Vagina (tissue), 2 donors: ENCODE results near the gene CMSS1. TPM values are rescaled to one million over a fixed set of nuclear protein-coding genes. Genes with fewer than 3 reads are reported as not detected.

ENCODE experiments used
- DNase-seq, 2 donors: peaks; one replicate each; pipeline ENCODE4 v3.0.0-alpha.2; 2017; ENCODE audit errors: extremely low spot score in 2 of 2
- H3K27ac ChIP-seq: fragments of 200-600 bp; sonication (generic); one replicate; pipeline ENCODE4 v1.5.1; 2019
- H3K27me3 ChIP-seq: fragments of 200-600 bp; sonication (generic); one replicate; pipeline ENCODE4 v1.5.1; 2019
- H3K36me3 ChIP-seq, 2 donors: fragments of 200-600 bp; sonication (generic); one replicate each; pipeline ENCODE4 v1.5.1; 2017 to 2019
- H3K4me1 ChIP-seq: fragments of 200-600 bp; sonication (generic); one replicate; pipeline ENCODE4 v1.5.1; 2019
- H3K4me3 ChIP-seq, 2 donors: fragments of 200-600 bp; sonication (generic); 1 replicate in 1 of 2; 2 replicates in 1 of 2; pipeline ENCODE4 v1.5.1; 2016 to 2019
- H3K9me3 ChIP-seq: fragments of 200-600 bp; sonication (generic); one replicate; pipeline ENCODE4 v1.5.1; 2019
- POLR2A ChIP-seq, 2 donors: fragments of 450-650 bp; IDR thresholded peaks; one replicate each; pipeline ENCODE4 v1.6.1; 2017; ENCODE audit warnings: antibody characterized with exemption in 2 of 2, mild to moderate bottlenecking in 2 of 2, moderate library complexity in 2 of 2
- POLR2AphosphoS5 ChIP-seq, 2 donors: sonication (generic); formaldehyde crosslinking; IDR thresholded peaks; one replicate each; pipeline ENCODE4 v1.9.0; 2017; ENCODE audit warnings: antibody characterized with exemption in 2 of 2, mild to moderate bottlenecking in 2 of 2, low read depth in 1 of 2; ENCODE audit not compliant: insufficient read depth in 1 of 2
- intact Hi-C: fragments of 100-400 bp; cut with DNase I; formaldehyde crosslinking; loops from one replicate; pipeline ENCODE4 v1.15.1; 2023
- total RNA-seq: library from RNA; depleted of rRNA; stranded (reverse); fragments of >200 nt; gene quantifications from one replicate; pipeline ENCODE4 v1.2.3, GENCODE V29; 2016
- TF ChIP-seq, protein P1 (sequence below), 3 experiments: fragments of 450-650 bp in 2 of 3; fragments of 200-600 bp in 1 of 3; sonication (generic) in 1 of 3; IDR thresholded peaks; one replicate each; pipeline ENCODE4 v1.5.1; 2017 to 2019; ENCODE audit warnings: antibody characterized with exemption in 3 of 3, mild to moderate bottlenecking in 2 of 3, moderate library complexity in 2 of 3

The CMSS1 gene
- total RNA-seq, 1 donor from 2014 or later: 21.4 TPM

GRCh38 chr3:100183608-100184125, 366.0 kb downstream of the CMSS1 start:
- DNase-seq: no peak
- Histone ChIP-seq H3K27me3 (no peaks in the 10 kb centered on the region), H3K4me3 (no peak overlapping the region), H3K4me1 (peaks cover 15% of the 10 kb centered on the region), H3K9me3 (peaks cover 7% of the 10 kb centered on the region), H3K27ac (no peak overlapping the region), H3K36me3 (peaks cover 0 to 11% of the 10 kb centered on the region in 2 donors)
- TF ChIP-seq, protein P1, sequence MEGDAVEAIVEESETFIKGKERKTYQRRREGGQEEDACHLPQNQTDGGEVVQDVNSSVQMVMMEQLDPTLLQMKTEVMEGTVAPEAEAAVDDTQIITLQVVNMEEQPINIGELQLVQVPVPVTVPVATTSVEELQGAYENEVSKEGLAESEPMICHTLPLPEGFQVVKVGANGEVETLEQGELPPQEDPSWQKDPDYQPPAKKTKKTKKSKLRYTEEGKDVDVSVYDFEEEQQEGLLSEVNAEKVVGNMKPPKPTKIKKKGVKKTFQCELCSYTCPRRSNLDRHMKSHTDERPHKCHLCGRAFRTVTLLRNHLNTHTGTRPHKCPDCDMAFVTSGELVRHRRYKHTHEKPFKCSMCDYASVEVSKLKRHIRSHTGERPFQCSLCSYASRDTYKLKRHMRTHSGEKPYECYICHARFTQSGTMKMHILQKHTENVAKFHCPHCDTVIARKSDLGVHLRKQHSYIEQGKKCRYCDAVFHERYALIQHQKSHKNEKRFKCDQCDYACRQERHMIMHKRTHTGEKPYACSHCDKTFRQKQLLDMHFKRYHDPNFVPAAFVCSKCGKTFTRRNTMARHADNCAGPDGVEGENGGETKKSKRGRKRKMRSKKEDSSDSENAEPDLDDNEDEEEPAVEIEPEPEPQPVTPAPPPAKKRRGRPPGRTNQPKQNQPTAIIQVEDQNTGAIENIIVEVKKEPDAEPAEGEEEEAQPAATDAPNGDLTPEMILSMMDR (IDR thresholded peaks at IDR 0.05): no peak
- TF ChIP-seq POLR2A (IDR thresholded peaks at IDR 0.05) (no peak), POLR2AphosphoS5 (IDR thresholded peaks at IDR 0.05; ENCODE audit: insufficient read depth in 1 of 2, low read depth in 1 of 2) (no peak)
- intact Hi-C loops: no loop called here

- no peak for DNase-seq
- intact Hi-C loops: no loop called here
- H3K27ac ChIP-seq: peak overlapping the region; percentile 30
Observed at GRCh38 chr3:100184948-100185570, 367.4 kb downstream of the CMSS1 start.

DNA sequence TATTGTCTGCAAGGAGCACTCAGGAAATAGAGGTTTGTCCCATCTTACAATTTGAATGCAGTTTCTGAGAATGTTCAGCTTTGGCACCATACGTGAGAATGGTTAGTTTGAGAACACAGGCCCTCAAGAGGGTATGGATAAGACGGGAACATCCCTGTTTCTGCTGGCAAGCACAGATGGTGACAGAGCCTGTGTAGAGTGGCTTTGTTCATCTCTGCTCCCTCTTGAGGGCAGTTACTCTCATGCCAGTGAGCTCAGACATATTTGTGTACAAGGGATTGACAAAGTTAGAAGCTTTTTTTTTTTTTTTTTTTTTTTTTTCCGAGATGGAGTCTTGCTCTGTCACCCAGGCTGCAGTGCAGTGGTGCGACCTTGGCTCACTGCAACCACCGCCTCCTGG, 368.2 kb downstream of the CMSS1 start:
- H3K27ac ChIP-seq: peak overlapping the region; percentile 30
- H3K9me3 ChIP-seq: no peaks in the 10 kb centered on the region
- no peak for TF ChIP-seq POLR2AphosphoS5 (IDR thresholded peaks at IDR 0.05; ENCODE audit: insufficient read depth in 1 of 2, low read depth in 1 of 2)
- TF ChIP-seq, protein P1 (IDR thresholded peaks at IDR 0.05): no peak
- TF ChIP-seq POLR2A (IDR thresholded peaks at IDR 0.05): no peak
- peaks cover 15% of the 10 kb centered on the region for H3K4me1 ChIP-seq
- H3K4me3 ChIP-seq: no peak overlapping the region
- no peaks in the 10 kb centered on the region for H3K27me3 ChIP-seq
- intact Hi-C loops: no loop called here
- no peak for DNase-seq
- no peaks in the 10 kb centered on the region for H3K36me3 ChIP-seq

More at GRCh38 chr3:100184948-100185570, 367.4 kb downstream of the CMSS1 start:
- H3K4me1 ChIP-seq: peaks cover 15% of the 10 kb centered on the region
- no peaks in the 10 kb centered on the region for H3K27me3 ChIP-seq
- TF ChIP-seq POLR2A (IDR thresholded peaks at IDR 0.05): no peak
- TF ChIP-seq, protein P1 (IDR thresholded peaks at IDR 0.05): no peak
- no peak for TF ChIP-seq POLR2AphosphoS5 (IDR thresholded peaks at IDR 0.05; ENCODE audit: insufficient read depth in 1 of 2, low read depth in 1 of 2)
- no peaks in the 10 kb centered on the region for H3K36me3 ChIP-seq
- peaks cover 1% of the 10 kb centered on the region for H3K9me3 ChIP-seq
- H3K4me3 ChIP-seq: no peak overlapping the region

- intact Hi-C loops: no loop called here
- H3K9me3 ChIP-seq: no peaks in the 10 kb centered on the region
- no peak overlapping the region for H3K4me3 ChIP-seq
- no peaks in the 10 kb centered on the region for H3K36me3 ChIP-seq
- no peaks in the 10 kb centered on the region for H3K27me3 ChIP-seq
- DNase-seq: no peak
- no peak overlapping the region for H3K27ac ChIP-seq
- TF ChIP-seq POLR2A (IDR thresholded peaks at IDR 0.05): no peak
- TF ChIP-seq POLR2AphosphoS5 (IDR thresholded peaks at IDR 0.05; ENCODE audit: insufficient read depth in 1 of 2, low read depth in 1 of 2): no peak
- TF ChIP-seq, protein P1 (IDR thresholded peaks at IDR 0.05): no peak
- H3K4me1 ChIP-seq: peaks cover 13% of the 10 kb centered on the region
Observed at GRCh38 chr3:100189444-100189964, 371.8 kb downstream of the CMSS1 start.

DNA sequence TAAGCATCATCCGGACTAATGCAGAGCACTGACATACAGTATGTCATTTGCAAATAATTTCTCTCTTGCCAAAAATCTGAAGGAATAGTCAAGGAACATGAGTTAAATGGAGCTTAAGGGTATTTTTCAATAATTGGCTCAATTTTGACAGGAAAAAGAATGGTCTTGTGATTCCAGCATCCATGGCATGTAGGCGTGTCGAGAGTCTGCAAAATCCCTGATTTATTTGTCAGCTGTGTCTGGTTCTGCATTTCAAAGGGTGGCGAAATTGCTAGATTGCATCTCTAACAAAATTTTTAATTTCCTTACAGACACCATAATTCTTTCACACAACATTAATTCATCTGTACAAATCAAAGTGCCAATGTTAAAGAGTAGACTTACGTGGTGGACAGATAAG, 377.7 kb downstream of the CMSS1 start:
- no peak overlapping the region for H3K4me3 ChIP-seq
- no peaks in the 10 kb centered on the region for H3K4me1 ChIP-seq
- no peaks in the 10 kb centered on the region for H3K36me3 ChIP-seq
- H3K27ac ChIP-seq: no peak overlapping the region
- TF ChIP-seq, protein P1 (IDR thresholded peaks at IDR 0.05): no peak
- TF ChIP-seq POLR2A (IDR thresholded peaks at IDR 0.05) (no peak), POLR2AphosphoS5 (IDR thresholded peaks at IDR 0.05; ENCODE audit: insufficient read depth in 1 of 2, low read depth in 1 of 2) (no peak)
- no peaks in the 10 kb centered on the region for H3K27me3 ChIP-seq
- no peak for DNase-seq
- no peaks in the 10 kb centered on the region for H3K9me3 ChIP-seq
- intact Hi-C loops: no loop called here
